ENCODE results near the gene SURF4.
A peak's percentile ranks its signal among the peaks of the same experiment; 100 is the strongest.

The SURF4 gene

GRCh38 chr9:133357656-133358055 is 18.2 kb downstream of the SURF4 start:
- H3K4me1 ChIP-seq (ENCODE audit: insufficient read depth, low read length, poor library complexity, severe bottlenecking) = peaks cover 8% of the 10 kb centered on the region
- H3K79me2 ChIP-seq (ENCODE audit: insufficient read depth, low read length) = peaks cover 49% of the 10 kb centered on the region
- H3K9me3 ChIP-seq (ENCODE audit: insufficient read depth, low read depth, low read length) = no peaks in the 10 kb centered on the region
- H3K27me3 ChIP-seq (ENCODE audit: insufficient read depth, low read length, poor library complexity, severe bottlenecking) = no peaks in the 10 kb centered on the region
- no peaks in the 10 kb centered on the region for H3K9me2 ChIP-seq (replicated peaks; ENCODE audit: low read depth, low read length)
- TF ChIP-seq, protein P1, sequence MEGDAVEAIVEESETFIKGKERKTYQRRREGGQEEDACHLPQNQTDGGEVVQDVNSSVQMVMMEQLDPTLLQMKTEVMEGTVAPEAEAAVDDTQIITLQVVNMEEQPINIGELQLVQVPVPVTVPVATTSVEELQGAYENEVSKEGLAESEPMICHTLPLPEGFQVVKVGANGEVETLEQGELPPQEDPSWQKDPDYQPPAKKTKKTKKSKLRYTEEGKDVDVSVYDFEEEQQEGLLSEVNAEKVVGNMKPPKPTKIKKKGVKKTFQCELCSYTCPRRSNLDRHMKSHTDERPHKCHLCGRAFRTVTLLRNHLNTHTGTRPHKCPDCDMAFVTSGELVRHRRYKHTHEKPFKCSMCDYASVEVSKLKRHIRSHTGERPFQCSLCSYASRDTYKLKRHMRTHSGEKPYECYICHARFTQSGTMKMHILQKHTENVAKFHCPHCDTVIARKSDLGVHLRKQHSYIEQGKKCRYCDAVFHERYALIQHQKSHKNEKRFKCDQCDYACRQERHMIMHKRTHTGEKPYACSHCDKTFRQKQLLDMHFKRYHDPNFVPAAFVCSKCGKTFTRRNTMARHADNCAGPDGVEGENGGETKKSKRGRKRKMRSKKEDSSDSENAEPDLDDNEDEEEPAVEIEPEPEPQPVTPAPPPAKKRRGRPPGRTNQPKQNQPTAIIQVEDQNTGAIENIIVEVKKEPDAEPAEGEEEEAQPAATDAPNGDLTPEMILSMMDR (conservative IDR thresholded peaks at IDR 0.05; ENCODE audit: low read length) = no peak
- TF ChIP-seq EZH2phosphoT487 (IDR thresholded peaks at IDR 0.05; ENCODE audit: borderline replicate concordance) = no peak
- peak overlapping the region; percentile 80 for H3K9ac ChIP-seq (ENCODE audit: low read depth, low read length, poor library complexity, severe bottlenecking)
- no peaks in the 10 kb centered on the region for H3F3A ChIP-seq (ENCODE audit: low read depth)
- H3K4me2 ChIP-seq (ENCODE audit: low read depth, low read length, poor library complexity, severe bottlenecking) = peak overlapping the region; percentile 85
- H3K4me3 ChIP-seq (ENCODE audit: low read length, poor library complexity, severe bottlenecking) = peak overlapping the region; percentile 94
- peaks cover 20% of the 10 kb centered on the region for H4K20me1 ChIP-seq (ENCODE audit: insufficient read depth, low read length, poor library complexity, severe bottlenecking)
- peaks cover 35% of the 10 kb centered on the region; the same call in 1 of the 2 replicates for H3K36me3 ChIP-seq (ENCODE audit: insufficient read depth, low read length)
- no peak overlapping the region for H2AFZ ChIP-seq (ENCODE audit: low read length)

GRCh38 chr9:133356391-133357091 is 19.3 kb downstream of the SURF4 start, which contains the start of the genes SURF1 and SURF2:
SURF1 (minus strand) TSS chr9:133356487; CDS start chr9:133356453, 34 bp downstream.
SURF2 (plus strand) TSS chr9:133356550; CDS start chr9:133356593, 43 bp downstream.
- peak within 1 kb of the TSS; percentile 80 for H3K9ac ChIP-seq (ENCODE audit: low read depth, low read length, poor library complexity, severe bottlenecking)
- H4K20me1 ChIP-seq (ENCODE audit: insufficient read depth, low read length, poor library complexity, severe bottlenecking) = peaks cover 29% of the 10 kb centered on the region
- H3K27me3 ChIP-seq (ENCODE audit: insufficient read depth, low read length, poor library complexity, severe bottlenecking) = no peaks in the 10 kb centered on the region
- peak within 1 kb of the TSS; percentile 95 for H3K4me2 ChIP-seq (ENCODE audit: low read depth, low read length, poor library complexity, severe bottlenecking)
- peaks cover 52% of the 10 kb centered on the region for H3K79me2 ChIP-seq (ENCODE audit: insufficient read depth, low read length)
- H2AFZ ChIP-seq (ENCODE audit: low read length) = peak within 1 kb of the TSS; percentile 58
- H3K4me1 ChIP-seq (ENCODE audit: insufficient read depth, low read length, poor library complexity, severe bottlenecking) = peaks cover 8% of the 10 kb centered on the region
- H3F3A ChIP-seq (ENCODE audit: low read depth) = peaks cover 4% of the 10 kb centered on the region; the same call in 1 of the 2 replicates
- H3K36me3 ChIP-seq (ENCODE audit: insufficient read depth, low read length) = peaks cover 35% of the 10 kb centered on the region
- H3K4me3 ChIP-seq (ENCODE audit: low read length, poor library complexity, severe bottlenecking) = peak within 1 kb of the TSS; percentile 94
- TF ChIP-seq, protein P1 (conservative IDR thresholded peaks at IDR 0.05; ENCODE audit: low read length) = 0 out of 2 replicates have a peak, but pooled peaks have one; percentile 13
- TF ChIP-seq EZH2phosphoT487 (IDR thresholded peaks at IDR 0.05; ENCODE audit: borderline replicate concordance) = no peak
- H3K9me2 ChIP-seq (replicated peaks; ENCODE audit: low read depth, low read length) = no peaks in the 10 kb centered on the region
- H3K9me3 ChIP-seq (ENCODE audit: insufficient read depth, low read depth, low read length) = no peaks in the 10 kb centered on the region

DNA sequence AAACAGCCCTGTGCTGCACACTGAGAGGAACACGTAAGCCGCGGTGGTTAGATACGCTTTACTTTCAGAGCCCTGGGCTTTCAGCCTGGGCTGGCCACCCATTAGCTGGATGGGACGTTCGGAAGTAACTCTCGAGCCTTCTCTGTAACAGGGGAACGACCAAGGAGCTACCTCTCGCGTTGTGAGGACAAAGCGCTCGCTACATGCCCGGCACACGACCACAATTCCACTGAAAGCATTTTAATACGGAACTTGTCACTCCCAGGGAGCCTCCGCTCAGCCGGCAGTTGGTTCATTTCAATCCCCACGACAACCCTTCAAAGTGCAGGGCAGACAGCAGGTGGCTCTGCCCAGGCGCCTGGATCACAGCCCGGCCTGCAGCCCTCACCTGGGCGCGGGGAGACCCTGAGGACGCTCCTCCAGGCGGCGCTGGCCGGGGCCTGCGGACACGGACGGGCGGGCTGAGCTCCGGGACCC is 19.9 kb downstream of the SURF4 start:
- Histone ChIP-seq H3K27me3 (ENCODE audit: insufficient read depth, low read length, poor library complexity, severe bottlenecking) (no peaks in the 10 kb centered on the region), H3K4me1 (ENCODE audit: insufficient read depth, low read length, poor library complexity, severe bottlenecking) (peaks cover 8% of the 10 kb centered on the region), H3K36me3 (ENCODE audit: insufficient read depth, low read length) (peaks cover 35% of the 10 kb centered on the region), H4K20me1 (ENCODE audit: insufficient read depth, low read length, poor library complexity, severe bottlenecking) (peaks cover 35% of the 10 kb centered on the region), H3K9ac (ENCODE audit: low read depth, low read length, poor library complexity, severe bottlenecking) (peak overlapping the region; percentile 80), H3K9me3 (ENCODE audit: insufficient read depth, low read depth, low read length) (no peaks in the 10 kb centered on the region), H3K79me2 (ENCODE audit: insufficient read depth, low read length) (peaks cover 59% of the 10 kb centered on the region), H3F3A (ENCODE audit: low read depth) (peaks cover 9% of the 10 kb centered on the region; the same call in 1 of the 2 replicates), H2AFZ (ENCODE audit: low read length) (no peak overlapping the region), H3K4me2 (ENCODE audit: low read depth, low read length, poor library complexity, severe bottlenecking) (peak overlapping the region; percentile 95), H3K4me3 (ENCODE audit: low read length, poor library complexity, severe bottlenecking) (peak overlapping the region; percentile 94), H3K9me2 (replicated peaks; ENCODE audit: low read depth, low read length) (no peaks in the 10 kb centered on the region)
- no peak for TF ChIP-seq EZH2phosphoT487 (IDR thresholded peaks at IDR 0.05; ENCODE audit: borderline replicate concordance)
- TF ChIP-seq, protein P1 (conservative IDR thresholded peaks at IDR 0.05; ENCODE audit: low read length) = peak; percentile 17; the same call in 1 of the 2 replicates

Measured in Loucy (cell line).